Measurements from ENCODE around the gene CHM.
"Not testable (repeated sequence)": the region's sequence is repeated elsewhere in the genome, so short reads cannot be mapped to it uniquely, and the experiment has no call there.

CHM gene

GRCh38 chrX:85996555-85996954, 50.8 kb downstream of the CHM start:
- DNase-seq, result no peak

- DNase-seq, result no peak
Measured at GRCh38 chrX:85995641-85996040, 51.7 kb downstream of the CHM start.

GRCh38 chrX:85994797-85995196, 52.6 kb downstream of the CHM start:
- no peak for DNase-seq

- DNase-seq, result no peak
Measured at GRCh38 chrX:85994228-85994627, 53.1 kb downstream of the CHM start.

GRCh38 chrX:85993539-85994197, 53.7 kb downstream of the CHM start:
- no peak for DNase-seq

- DNase-seq, result peak; percentile 18
Measured at GRCh38 chrX:85992811-85993229, 54.5 kb downstream of the CHM start.

GRCh38 chrX:85988353-85988752, 59.0 kb downstream of the CHM start:
- no peak for DNase-seq

GRCh38 chrX:85980286-85980685, 67.1 kb downstream of the CHM start:
- DNase-seq, result no peak

- DNase-seq, result no peak
Measured at GRCh38 chrX:85977218-85977617, 70.1 kb downstream of the CHM start.

GRCh38 chrX:85972351-85972750, 75.0 kb downstream of the CHM start:
- not testable (repeated sequence) for DNase-seq

- DNase-seq, result no peak
Measured at GRCh38 chrX:85964744-85965143, 82.6 kb downstream of the CHM start.

- DNase-seq, result no peak
Measured at GRCh38 chrX:85963736-85964135, 83.6 kb downstream of the CHM start.

GRCh38 chrX:85955510-85955909, 91.8 kb downstream of the CHM start:
- DNase-seq, result no peak

GRCh38 chrX:85944751-85945150, 102.6 kb downstream of the CHM start:
- DNase-seq, result not testable (repeated sequence)

GRCh38 chrX:85941275-85941674, 106.1 kb downstream of the CHM start:
- DNase-seq, result no peak

GRCh38 chrX:85939942-85940341, 107.4 kb downstream of the CHM start:
- not testable (repeated sequence) for DNase-seq

- not testable (repeated sequence) for DNase-seq
Measured at GRCh38 chrX:85934399-85934798, 113.0 kb downstream of the CHM start.

- DNase-seq, result no peak
Measured at GRCh38 chrX:85930099-85930498, 117.3 kb downstream of the CHM start.

- no peak for DNase-seq
Measured at GRCh38 chrX:85928606-85929005, 118.8 kb downstream of the CHM start.

- no peak for DNase-seq
Measured at GRCh38 chrX:85927740-85928139, 119.6 kb downstream of the CHM start.

GRCh38 chrX:85922821-85923220, 124.5 kb downstream of the CHM start:
- DNase-seq, result no peak

GRCh38 chrX:85916656-85917280, 130.6 kb downstream of the CHM start:
- DNase-seq, result not testable (repeated sequence)

- DNase-seq, result no peak
Measured at GRCh38 chrX:85914431-85914830, 132.9 kb downstream of the CHM start.

- no peak for DNase-seq
Measured at GRCh38 chrX:85907316-85907715, 140.0 kb downstream of the CHM start.

- no peak for DNase-seq
Measured at GRCh38 chrX:85906399-85906798, 141.0 kb downstream of the CHM start.

Measured in CD4-positive, alpha-beta T cell treated with Interleukin-4 for 4 hours (primary cell).